ENCODE results near the gene UNC5A. TPM values are rescaled to one million over a fixed set of nuclear protein-coding genes. Genes with fewer than 3 reads are reported as not detected.

The UNC5A gene
- total RNA-seq, 1 donor from 2014 or later, result not detected

DNA sequence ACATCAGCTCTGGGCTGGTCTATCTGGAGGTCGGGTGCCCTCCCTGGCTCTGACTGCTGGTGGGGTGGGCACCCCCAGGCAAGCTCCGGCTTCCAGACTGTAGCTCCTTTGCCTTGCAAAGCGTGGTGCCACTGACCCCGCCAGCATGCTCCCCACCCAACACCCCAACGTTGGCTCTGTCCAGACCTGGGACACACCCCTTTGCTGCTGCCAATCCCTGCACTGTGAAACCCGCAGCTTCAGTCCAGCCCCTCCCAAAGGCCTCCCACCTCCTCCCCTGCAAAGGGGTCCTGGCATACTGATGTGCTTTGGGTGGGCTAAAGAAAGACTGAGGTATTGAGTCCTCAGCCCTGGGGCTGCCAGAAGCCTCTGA lies 3.9 kb downstream of the UNC5A start:
- Mint-ChIP-seq H3K27me3 (ENCODE audit: unreplicated experiment) (peaks cover 64% of the 10 kb centered on the region), H3K4me3 (ENCODE audit: unreplicated experiment) (no peak overlapping the region), H3K27ac (ENCODE audit: unreplicated experiment) (no peak overlapping the region)

GRCh38 chr5:176814836-176815438 lies 4.6 kb downstream of the UNC5A start:
- no peaks in the 10 kb centered on the region for H3K36me3 Mint-ChIP-seq (ENCODE audit: unreplicated experiment)
- peaks cover 66% of the 10 kb centered on the region for H3K27me3 Mint-ChIP-seq (ENCODE audit: unreplicated experiment)
- no peak overlapping the region for H3K4me3 Mint-ChIP-seq (ENCODE audit: unreplicated experiment)
- no peaks in the 10 kb centered on the region for H3K9me3 Mint-ChIP-seq (ENCODE audit: unreplicated experiment)
- no peak overlapping the region for H3K27ac Mint-ChIP-seq (ENCODE audit: unreplicated experiment)
- TF ChIP-seq CTCF (IDR thresholded peaks at IDR 0.05), result no peak
- peaks cover 9% of the 10 kb centered on the region for H3K4me1 Mint-ChIP-seq (ENCODE audit: unreplicated experiment)
- no peak for DNase-seq (ENCODE audit: extremely low spot score, unreplicated experiment)

More for the DNA sequence above, 3.9 kb downstream of the UNC5A start:
- H3K9me3 Mint-ChIP-seq (ENCODE audit: unreplicated experiment), result no peaks in the 10 kb centered on the region
- DNase-seq (ENCODE audit: extremely low spot score, unreplicated experiment), result no peak
- no peaks in the 10 kb centered on the region for H3K36me3 Mint-ChIP-seq (ENCODE audit: unreplicated experiment)
- no peak for TF ChIP-seq CTCF (IDR thresholded peaks at IDR 0.05)
- peaks cover 11% of the 10 kb centered on the region for H3K4me1 Mint-ChIP-seq (ENCODE audit: unreplicated experiment)

DNA sequence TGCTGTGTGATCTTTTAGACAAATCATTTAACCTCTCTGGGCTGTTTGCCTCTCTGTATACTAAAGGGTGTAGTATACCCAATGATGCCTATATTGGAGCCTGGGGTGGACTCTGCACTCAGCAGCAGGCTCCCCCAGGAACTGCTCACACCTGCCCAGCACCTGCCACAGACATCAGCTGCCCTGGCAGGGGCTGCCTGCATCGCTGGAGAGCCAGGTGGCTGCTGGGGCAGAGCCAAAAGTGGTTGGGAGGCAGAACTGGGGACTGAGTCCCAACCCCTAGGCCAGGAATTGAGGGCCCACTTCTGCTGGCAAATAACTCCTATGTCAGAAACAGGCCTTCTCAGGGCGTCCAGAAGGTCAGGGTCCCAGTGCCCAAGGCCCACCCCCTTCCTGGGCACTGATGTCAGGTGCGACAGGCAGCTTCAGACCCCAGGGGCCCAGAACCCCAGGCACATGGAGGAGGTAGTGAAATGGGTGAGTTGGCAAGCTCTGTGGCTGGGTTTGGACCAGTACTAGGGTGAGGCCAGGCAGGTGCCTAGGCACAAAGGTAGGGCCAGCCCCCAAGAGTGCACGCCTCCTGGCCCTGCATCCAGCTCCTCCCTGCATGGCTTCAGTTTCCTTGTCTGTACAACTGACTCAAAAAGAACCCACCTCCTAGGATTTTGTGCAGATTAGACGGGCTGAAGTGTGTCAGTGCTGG lies 5.8 kb downstream of the UNC5A start:
- no peak overlapping the region for H3K4me3 Mint-ChIP-seq (ENCODE audit: unreplicated experiment)
- no peak overlapping the region for H3K27ac Mint-ChIP-seq (ENCODE audit: unreplicated experiment)
- no peaks in the 10 kb centered on the region for H3K9me3 Mint-ChIP-seq (ENCODE audit: unreplicated experiment)
- peaks cover 71% of the 10 kb centered on the region for H3K27me3 Mint-ChIP-seq (ENCODE audit: unreplicated experiment)
- H3K36me3 Mint-ChIP-seq (ENCODE audit: unreplicated experiment), result no peaks in the 10 kb centered on the region
- no peak for DNase-seq (ENCODE audit: extremely low spot score, unreplicated experiment)
- peaks cover 7% of the 10 kb centered on the region for H3K4me1 Mint-ChIP-seq (ENCODE audit: unreplicated experiment)
- TF ChIP-seq CTCF (IDR thresholded peaks at IDR 0.05), result no peak

DNA sequence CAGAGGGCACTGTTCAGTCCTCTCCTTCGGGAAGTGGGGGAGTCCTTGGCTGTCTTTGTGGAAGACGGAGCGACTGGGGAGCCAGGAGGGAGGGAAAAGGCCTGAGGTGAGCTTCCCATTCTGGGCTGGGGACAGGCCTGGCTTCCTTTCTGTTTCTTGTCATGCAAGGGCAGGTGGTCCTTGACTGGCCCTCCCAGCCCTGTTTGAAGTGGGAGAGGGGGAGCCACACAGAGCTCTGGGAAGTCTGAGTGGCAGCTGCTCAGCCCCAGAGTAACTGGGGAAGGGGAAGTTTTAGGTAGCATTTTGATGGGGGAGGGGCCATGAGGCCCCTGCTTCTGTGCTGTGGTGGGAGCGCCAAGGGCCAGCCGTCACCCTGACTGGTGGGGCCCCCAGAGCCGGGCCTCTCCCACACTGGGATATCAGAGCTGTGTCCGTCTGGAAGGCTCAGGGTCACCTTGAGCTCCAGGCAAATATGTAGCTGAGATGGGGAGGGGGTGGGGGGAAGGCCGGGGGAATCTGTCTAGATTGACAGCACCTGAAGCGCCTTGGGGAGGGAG lies 6.5 kb downstream of the UNC5A start:
- peaks cover 5% of the 10 kb centered on the region for H3K4me1 Mint-ChIP-seq (ENCODE audit: unreplicated experiment)
- no peaks in the 10 kb centered on the region for H3K36me3 Mint-ChIP-seq (ENCODE audit: unreplicated experiment)
- H3K4me3 Mint-ChIP-seq (ENCODE audit: unreplicated experiment), result no peak overlapping the region
- DNase-seq (ENCODE audit: extremely low spot score, unreplicated experiment), result no peak
- no peak overlapping the region for H3K27ac Mint-ChIP-seq (ENCODE audit: unreplicated experiment)
- H3K27me3 Mint-ChIP-seq (ENCODE audit: unreplicated experiment), result peaks cover 65% of the 10 kb centered on the region
- no peaks in the 10 kb centered on the region for H3K9me3 Mint-ChIP-seq (ENCODE audit: unreplicated experiment)
- TF ChIP-seq CTCF (IDR thresholded peaks at IDR 0.05), result no peak

DNA sequence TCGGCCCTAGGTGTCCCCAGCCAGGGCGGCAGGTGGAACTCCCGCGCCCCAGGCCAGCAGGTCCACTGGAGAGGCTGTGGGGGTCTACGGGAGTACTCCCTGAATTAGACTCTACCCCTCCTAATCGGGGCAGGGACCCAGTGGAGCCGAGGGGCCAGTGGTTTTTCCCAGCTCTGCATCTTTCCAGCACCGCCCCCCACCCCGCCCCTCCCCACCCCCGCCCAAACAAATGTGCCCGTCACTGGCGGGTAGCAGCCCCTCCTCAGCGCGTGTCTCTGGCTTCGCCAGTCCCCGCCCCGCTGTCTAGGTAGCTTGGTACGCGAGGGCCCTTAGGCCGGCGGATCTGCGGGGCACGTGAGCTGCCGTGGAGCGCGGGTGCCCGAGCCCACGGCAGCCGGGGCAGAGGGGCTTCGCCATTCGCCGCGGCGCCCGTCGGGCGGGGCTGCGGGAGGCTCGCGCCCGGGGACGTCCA lies 7.0 kb downstream of the UNC5A start:
- no peak overlapping the region for H3K4me3 Mint-ChIP-seq (ENCODE audit: unreplicated experiment)
- no peaks in the 10 kb centered on the region for H3K9me3 Mint-ChIP-seq (ENCODE audit: unreplicated experiment)
- peaks cover 5% of the 10 kb centered on the region for H3K4me1 Mint-ChIP-seq (ENCODE audit: unreplicated experiment)
- H3K36me3 Mint-ChIP-seq (ENCODE audit: unreplicated experiment), result no peaks in the 10 kb centered on the region
- no peak overlapping the region for H3K27ac Mint-ChIP-seq (ENCODE audit: unreplicated experiment)
- no peak for TF ChIP-seq CTCF (IDR thresholded peaks at IDR 0.05)
- peaks cover 60% of the 10 kb centered on the region for H3K27me3 Mint-ChIP-seq (ENCODE audit: unreplicated experiment)
- no peak for DNase-seq (ENCODE audit: extremely low spot score, unreplicated experiment)

All from osteocyte (in vitro differentiated cells).